Stomach (tissue), 4 donors: ENCODE results near the gene APCDD1.

Experiments
- CTCF ChIP-seq, 7 experiments: fragments of 450-650 bp in 4 of 7; fragments of 200-600 bp in 3 of 7; sonication (generic) in 3 of 7; IDR thresholded peaks; one replicate each; pipeline ENCODE4 v1.5.1; 2016 to 2019; ENCODE audit warnings: antibody characterized with exemption in 7 of 7, control low read depth in 2 of 7, mild to moderate bottlenecking in 1 of 7
- EP300 ChIP-seq: sonication (generic); formaldehyde crosslinking; IDR thresholded peaks from one replicate; pipeline ENCODE4 v1.6.1; 2017; ENCODE audit warnings: antibody characterized with exemption
- POLR2A ChIP-seq, 4 donors: fragments of 450-650 bp; IDR thresholded peaks; one replicate each; pipeline ENCODE4 v1.6.1; 2016; ENCODE audit warnings: antibody characterized with exemption in 4 of 4, control low read depth in 2 of 4, mild to moderate bottlenecking in 1 of 4, moderate library complexity in 1 of 4

- TF ChIP-seq CTCF (IDR thresholded peaks at IDR 0.05) (no peak), EP300 (no peak), POLR2A (IDR thresholded peaks at IDR 0.05) (no peak)
Measured at GRCh38 chr18:10453806-10454680, at the start of gene APCDD1.
